SK-N-MC (cell line): ENCODE data around the gene DYNLRB1.

Source experiments
- EZH2 ChIP-seq: fragments of 200-600 bp; sonication (generic); IDR thresholded peaks from one replicate; pipeline ENCODE4 v1.6.1; 2017; ENCODE audit warnings: antibody characterized with exemption
- POLR2AphosphoS5 ChIP-seq: IDR thresholded peaks from 2 replicates; pipeline ENCODE4 v1.6.1; 2012; ENCODE audit warnings: mild to moderate bottlenecking, low read depth, low read length, borderline replicate concordance

- TF ChIP-seq POLR2AphosphoS5 (no peak), EZH2 (no peak)
These were observed 31.8 kb downstream of the DYNLRB1 start for GRCh38 chr20:34547844-34548613.
